GM12878 (cell line): ENCODE data around the gene CRAMP1. TPM values are rescaled to one million over a fixed set of nuclear protein-coding genes. Genes with fewer than 3 reads are reported as not detected.

Experiments used
- ATAC-seq: fragments of 200-7000 bp; cut with Tn5 transposase; 3 replicates; pipeline ENCODE4 v1.9.1; 2020; ENCODE audit warnings: mild to moderate bottlenecking, moderate library complexity
- BruUV-seq: library from RNA; stranded (reverse); fragments of 400-500 nt; replicated peaks from 2 replicates; lab custom pipeline; 2021; lab: Mats Ljungman, UMichigan
- CTCF ChIA-PET: fragments of 300-600 bp; sonication (Branson Sonifier 250); formaldehyde crosslinking; extraction: SDS; loops from one replicate; lab custom pipeline; 2021; ENCODE audit warnings: inconsistent platforms; lab: Yijun Ruan, JAX
- POLR2A ChIA-PET: fragments of 350-600 bp; formaldehyde crosslinking; extraction: SDS; loops from one replicate; lab custom pipeline; 2021; ENCODE audit warnings: inconsistent platforms; lab: Charles Lee
- RAD21 ChIA-PET: fragments of 300-600 bp; sonication (Branson Sonifier 250); formaldehyde crosslinking; loops from one replicate; lab custom pipeline; 2023; ENCODE audit warnings: antibody characterized with exemption; ENCODE audit not compliant: unreplicated experiment; lab: Charles Lee
- SMC1A ChIA-PET: fragments of 300-600 bp; sonication (Branson Sonifier 250); formaldehyde crosslinking; loops from one replicate; lab custom pipeline; 2023; ENCODE audit not compliant: unreplicated experiment, uncharacterized antibody; lab: Charles Lee
- DNase-seq: peaks from one replicate; pipeline ENCODE4 v3.0.0-alpha.2; 2011; ENCODE audit warnings: low read depth, low spot score
- FAIRE-seq: peaks from 3 replicates; lab custom pipeline; 2011; peaks lifted over from hg19 to GRCh38; lab: Jason Lieb, UNC
- H2AFZ ChIP-seq: 2 replicates; pipeline ENCODE4 v1.6.0; 2011; ENCODE audit warnings: low read depth, low read length, control low read depth; ENCODE audit not compliant: control insufficient read depth
- H3K27ac ChIP-seq: 2 replicates; pipeline ENCODE4 v1.5.1; 2011; ENCODE audit warnings: control low read depth; ENCODE audit not compliant: control insufficient read depth, insufficient read depth
- H3K27me3 ChIP-seq, 2 experiments: replicated peaks in 1 of 2; 2 replicates each; pipeline versions ENCODE4 v1.6.0 to v1.6.1; 2011; ENCODE audit warnings: low read length in 1 of 2; ENCODE audit not compliant: control insufficient read depth in 2 of 2, insufficient read depth in 2 of 2
- H3K36me3 ChIP-seq, 2 experiments: 2 replicates each; pipeline ENCODE4 v1.5.1; 2011; ENCODE audit warnings: low read length in 1 of 2; ENCODE audit not compliant: control insufficient read depth in 2 of 2, insufficient read depth in 2 of 2
- H3K4me1 ChIP-seq: 2 replicates; pipeline ENCODE4 v1.6.1; 2011; ENCODE audit warnings: mild to moderate bottlenecking, low read length, moderate library complexity, mixed read lengths; ENCODE audit not compliant: control insufficient read depth, insufficient read depth
- H3K4me2 ChIP-seq: 2 replicates; pipeline ENCODE4 v1.6.0; 2011; ENCODE audit warnings: control low read depth; ENCODE audit not compliant: control insufficient read depth, insufficient read depth
- H3K4me3 ChIP-seq: fragments of 200-600 bp; sonication (generic); 2 replicates; pipeline ENCODE4 v1.5.1; 2016
- H3K79me2 ChIP-seq: 2 replicates; pipeline ENCODE4 v1.6.0; 2011; ENCODE audit warnings: low read length; ENCODE audit not compliant: control insufficient read depth, insufficient read depth
- H3K9ac ChIP-seq: 2 replicates; pipeline ENCODE4 v1.8.0; 2011; ENCODE audit warnings: low read length, control low read depth, mixed read lengths; ENCODE audit not compliant: control insufficient read depth, insufficient read depth
- H3K9me3 ChIP-seq: replicated peaks from 3 replicates; pipeline ENCODE4 v1.5.1; 2011; ENCODE audit warnings: mild to moderate bottlenecking, low read length; ENCODE audit not compliant: control insufficient read depth, insufficient read depth
- H4K20me1 ChIP-seq: 2 replicates; pipeline ENCODE4 v1.6.0; 2011; ENCODE audit not compliant: control insufficient read depth, insufficient read depth
- MEF2A ChIP-seq: IDR thresholded peaks from 2 replicates; pipeline ENCODE4 v1.6.1; 2011; ENCODE audit warnings: low read depth, mild to moderate bottlenecking, low read length, moderate library complexity; ENCODE audit not compliant: insufficient read depth
- SP1 ChIP-seq: IDR thresholded peaks from one replicate; pipeline ENCODE4 v1.6.1; 2011; ENCODE audit warnings: low read depth, low read length
- TCF7 ChIP-seq: IDR thresholded peaks from 2 replicates; pipeline ENCODE4 v1.6.1; 2014; ENCODE audit warnings: antibody characterized with exemption, borderline replicate concordance
- ZNF274 ChIP-seq: IDR thresholded peaks from one replicate; pipeline ENCODE4 v1.8.0; 2011; ENCODE audit not compliant: insufficient read length, insufficient read depth
- ZSCAN29 ChIP-seq: fragments of 450-650 bp; IDR thresholded peaks from 2 replicates; pipeline ENCODE4 v1.6.1; 2017; ENCODE audit warnings: mild to moderate bottlenecking, moderate library complexity
- WGBS: methylation state at CpG from one replicate; pipeline ENCODE4 v1.1.6; 2016; ENCODE audit warnings: low lambda C conversion rate; ENCODE audit not compliant: insufficient replicate concordance, insufficient coverage; ENCODE audit errors: missing lambda C conversion rate; 5-methylcytosine and 5-hydroxymethylcytosine counted together
- in situ Hi-C: fragments of 300-500 bp; cut with MboI; formaldehyde crosslinking; loops from 9 replicates; pipeline ENCODE4 v1.14.3; 2018; ENCODE audit warnings: mixed read lengths
- intact Hi-C: fragments of 100-400 bp; cut with micrococcal nuclease; formaldehyde crosslinking; loops from one replicate; pipeline ENCODE4 v1.14.2; 2022; ENCODE audit not compliant: unreplicated experiment
- polyA plus RNA-seq, 11 experiments: library from polyadenylated mRNA; depleted of rRNA in 4 of 11; unstranded in 6 of 11; stranded (reverse) in 5 of 11; fragments of >200 nt; fragmentation: Nextera tagmentation in 4 of 11; fragmentation: Illumina TruSeq in 1 of 11; extraction: Ambion mirVana in 4 of 11; extraction: Trizol in 1 of 11; gene quantifications; 1 replicate in 1 of 11; 2 replicates in 10 of 11; pipeline versions ENCODE4 v1.2.1 to v1.2.3, GENCODE V29; 2011 to 2016; ENCODE audit warnings: inconsistent platforms in 2 of 11, missing spikeins in 2 of 11, low read depth in 1 of 11
- total RNA-seq, 4 experiments: library from RNA; depleted of rRNA in 3 of 4; stranded (reverse); fragments of >200 nt in 3 of 4; fragmentation: Illumina TruSeq in 1 of 4; extraction: Trizol in 1 of 4; gene quantifications; 2 replicates each; pipeline versions ENCODE4 v1.2.1 to v1.2.3, GENCODE V29; 2013 to 2021
- TF ChIP-seq, protein P1 (sequence below): IDR thresholded peaks from 2 replicates; pipeline ENCODE4 v1.6.1; 2011; ENCODE audit warnings: mild to moderate bottlenecking, low read depth, low read length, moderate library complexity; ENCODE audit not compliant: insufficient replicate concordance
- TF ChIP-seq, protein P2 (sequence below): fragments of 450-650 bp; IDR thresholded peaks from 2 replicates; pipeline ENCODE4 v1.6.1; 2017; ENCODE audit warnings: mild to moderate bottlenecking, moderate library complexity
- TF ChIP-seq, protein P3 (sequence below): fragments of 150-350 bp; IDR thresholded peaks from 2 replicates; pipeline ENCODE4 v1.6.1; 2014; ENCODE audit warnings: mild to moderate bottlenecking, low read depth, low read length

CRAMP1 gene
- total and polyA plus RNA-seq, 10 of the 15 experiments (the other 5 are each of a cell fraction or from before 2014, with no cell fraction given): 0.37 to 9.8 (median 3.9) TPM

DNA sequence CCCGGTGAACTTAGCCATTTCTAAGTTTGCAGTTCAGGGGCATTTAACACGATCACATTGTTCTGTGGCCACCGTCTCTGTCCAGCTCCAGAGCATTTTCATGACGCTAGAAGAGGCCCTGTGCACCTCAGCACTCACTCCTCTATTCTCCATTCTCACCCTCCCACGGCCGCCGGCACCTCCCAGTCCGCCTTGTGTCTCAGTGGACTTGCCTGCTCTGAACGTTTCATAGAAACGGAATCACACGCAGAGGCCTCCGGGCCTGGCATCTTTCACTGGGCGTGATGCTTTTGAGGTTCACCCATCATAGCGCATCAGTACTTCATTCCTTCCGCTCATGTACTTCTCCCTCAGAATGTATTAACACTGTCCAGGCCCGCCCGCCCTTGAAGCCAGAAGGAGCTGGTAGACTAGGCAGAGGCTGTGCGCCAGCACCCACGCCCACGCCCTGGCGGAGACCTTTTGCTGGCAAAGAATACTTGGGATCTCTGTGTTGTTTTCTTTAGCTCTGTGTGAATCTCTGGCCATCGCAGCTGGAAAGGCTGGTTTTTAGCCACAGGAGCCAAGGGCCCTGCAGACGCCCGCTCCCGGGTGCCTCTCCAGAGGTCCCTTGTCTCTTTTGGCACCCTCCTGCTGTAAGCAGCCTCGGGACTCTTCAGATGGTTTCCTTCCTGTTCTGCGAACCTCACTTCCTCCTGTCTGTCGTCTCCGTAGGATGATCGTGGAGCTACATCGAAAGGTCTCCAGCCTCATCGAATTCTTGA is 42.5 kb downstream of the CRAMP1 start:
- Histone ChIP-seq H2AFZ (no peak overlapping the region), H4K20me1 (peaks cover 4% of the 10 kb centered on the region), H3K36me3 (peaks cover 5 to 27% of the 10 kb centered on the region in 2 experiments; a peak in 3 of 4 replicates), H3K9me3 (no peaks in the 10 kb centered on the region), H3K27me3 (no peaks in the 10 kb centered on the region), H3K79me2 (no peaks in the 10 kb centered on the region), H3K4me1 (no peaks in the 10 kb centered on the region; the same call in 1 of the 2 replicates), H3K27ac (no peak overlapping the region), H3K9ac (no peak overlapping the region), H3K4me3 (no peak overlapping the region), H3K4me2 (no peak overlapping the region)
- no TSS peak for BruUV-seq
- no peak for TF ChIP-seq ZSCAN29
- WGBS: 91% methylated on average over 32 of the region's 32 CpGs
- in situ Hi-C loops: no loop called here
- intact Hi-C loops: no loop called here
- ChIA-PET SMC1A (no interaction called here), CTCF (interaction anchor here (0.9 kb wide), 1 partner anchor 30 kb away, joined by 3 read pairs; no protein-coding TSS in a partner anchor), POLR2A (no interaction called here), RAD21 (no interaction called here)
- ATAC-seq (no peak), FAIRE-seq (no peak), DNase-seq (no peak)

DNA sequence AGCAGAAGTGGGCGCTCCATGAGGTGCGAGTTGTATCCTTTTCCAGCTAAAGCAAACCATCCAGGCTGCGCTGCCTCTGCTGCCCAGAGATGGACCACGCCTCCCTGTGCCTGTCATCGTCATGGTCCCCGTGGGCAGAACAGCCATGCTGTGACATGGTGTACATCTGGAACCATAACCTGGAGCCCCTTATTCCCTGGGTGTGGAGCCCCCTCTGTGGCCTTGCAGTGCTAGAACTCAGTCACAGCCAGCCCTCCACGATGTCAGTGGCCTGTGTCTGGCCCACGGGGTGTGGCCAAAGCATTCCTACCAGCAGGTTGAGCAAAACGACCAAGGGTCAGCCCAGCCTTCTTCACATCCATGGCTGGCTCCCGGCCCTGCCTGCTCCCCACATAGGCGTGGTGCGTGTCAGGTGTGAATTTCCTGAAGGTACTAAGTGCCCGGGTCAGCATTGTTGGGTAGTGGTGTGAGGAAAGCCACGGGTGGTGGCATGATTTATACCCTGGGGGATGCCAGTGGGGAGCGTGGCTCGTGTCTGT is 43.2 kb downstream of the CRAMP1 start:
- H3K4me2 ChIP-seq: no peak overlapping the region
- DNase-seq (no peak), FAIRE-seq (no peak), ATAC-seq (no peak)
- SMC1A ChIA-PET: no interaction called here
- in situ Hi-C loops (no loop called here), intact Hi-C loops (no loop called here)
- CTCF ChIA-PET: interaction anchor here (0.9 kb wide), 1 partner anchor 30 kb away, joined by 3 read pairs; no protein-coding TSS in a partner anchor
- no peaks in the 10 kb centered on the region for H3K9me3 ChIP-seq
- BruUV-seq: no TSS peak
- 91% methylated on average over 16 of the region's 16 CpGs for WGBS
- H3K79me2 ChIP-seq: no peaks in the 10 kb centered on the region
- no peak overlapping the region for H2AFZ ChIP-seq
- H3K9ac ChIP-seq: no peak overlapping the region
- RAD21 ChIA-PET: no interaction called here
- no peak overlapping the region for H3K4me3 ChIP-seq
- no peak overlapping the region for H3K27ac ChIP-seq
- POLR2A ChIA-PET: no interaction called here
- H3K36me3 ChIP-seq: peaks cover 5 to 27% of the 10 kb centered on the region in 2 experiments; a peak in 3 of 4 replicates
- no peaks in the 10 kb centered on the region for H3K27me3 ChIP-seq
- peaks cover 4% of the 10 kb centered on the region for H4K20me1 ChIP-seq
- H3K4me1 ChIP-seq: no peaks in the 10 kb centered on the region; the same call in 1 of the 2 replicates
- no peak for TF ChIP-seq SP1
- TF ChIP-seq TCF7: no peak
- TF ChIP-seq MEF2A: no peak
- TF ChIP-seq, protein P1, sequence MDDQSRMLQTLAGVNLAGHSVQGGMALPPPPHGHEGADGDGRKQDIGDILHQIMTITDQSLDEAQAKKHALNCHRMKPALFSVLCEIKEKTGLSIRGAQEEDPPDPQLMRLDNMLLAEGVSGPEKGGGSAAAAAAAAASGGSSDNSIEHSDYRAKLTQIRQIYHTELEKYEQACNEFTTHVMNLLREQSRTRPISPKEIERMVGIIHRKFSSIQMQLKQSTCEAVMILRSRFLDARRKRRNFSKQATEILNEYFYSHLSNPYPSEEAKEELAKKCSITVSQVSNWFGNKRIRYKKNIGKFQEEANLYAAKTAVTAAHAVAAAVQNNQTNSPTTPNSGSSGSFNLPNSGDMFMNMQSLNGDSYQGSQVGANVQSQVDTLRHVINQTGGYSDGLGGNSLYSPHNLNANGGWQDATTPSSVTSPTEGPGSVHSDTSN: no peak
- TF ChIP-seq, protein P2, sequence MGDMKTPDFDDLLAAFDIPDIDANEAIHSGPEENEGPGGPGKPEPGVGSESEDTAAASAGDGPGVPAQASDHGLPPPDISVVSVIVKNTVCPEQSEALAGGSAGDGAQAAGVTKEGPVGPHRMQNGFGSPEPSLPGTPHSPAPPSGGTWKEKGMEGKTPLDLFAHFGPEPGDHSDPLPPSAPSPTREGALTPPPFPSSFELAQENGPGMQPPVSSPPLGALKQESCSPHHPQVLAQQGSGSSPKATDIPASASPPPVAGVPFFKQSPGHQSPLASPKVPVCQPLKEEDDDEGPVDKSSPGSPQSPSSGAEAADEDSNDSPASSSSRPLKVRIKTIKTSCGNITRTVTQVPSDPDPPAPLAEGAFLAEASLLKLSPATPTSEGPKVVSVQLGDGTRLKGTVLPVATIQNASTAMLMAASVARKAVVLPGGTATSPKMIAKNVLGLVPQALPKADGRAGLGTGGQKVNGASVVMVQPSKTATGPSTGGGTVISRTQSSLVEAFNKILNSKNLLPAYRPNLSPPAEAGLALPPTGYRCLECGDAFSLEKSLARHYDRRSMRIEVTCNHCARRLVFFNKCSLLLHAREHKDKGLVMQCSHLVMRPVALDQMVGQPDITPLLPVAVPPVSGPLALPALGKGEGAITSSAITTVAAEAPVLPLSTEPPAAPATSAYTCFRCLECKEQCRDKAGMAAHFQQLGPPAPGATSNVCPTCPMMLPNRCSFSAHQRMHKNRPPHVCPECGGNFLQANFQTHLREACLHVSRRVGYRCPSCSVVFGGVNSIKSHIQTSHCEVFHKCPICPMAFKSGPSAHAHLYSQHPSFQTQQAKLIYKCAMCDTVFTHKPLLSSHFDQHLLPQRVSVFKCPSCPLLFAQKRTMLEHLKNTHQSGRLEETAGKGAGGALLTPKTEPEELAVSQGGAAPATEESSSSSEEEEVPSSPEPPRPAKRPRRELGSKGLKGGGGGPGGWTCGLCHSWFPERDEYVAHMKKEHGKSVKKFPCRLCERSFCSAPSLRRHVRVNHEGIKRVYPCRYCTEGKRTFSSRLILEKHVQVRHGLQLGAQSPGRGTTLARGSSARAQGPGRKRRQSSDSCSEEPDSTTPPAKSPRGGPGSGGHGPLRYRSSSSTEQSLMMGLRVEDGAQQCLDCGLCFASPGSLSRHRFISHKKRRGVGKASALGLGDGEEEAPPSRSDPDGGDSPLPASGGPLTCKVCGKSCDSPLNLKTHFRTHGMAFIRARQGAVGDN: no peak
- TF ChIP-seq ZNF274: no peak
- TF ChIP-seq, protein P3, sequence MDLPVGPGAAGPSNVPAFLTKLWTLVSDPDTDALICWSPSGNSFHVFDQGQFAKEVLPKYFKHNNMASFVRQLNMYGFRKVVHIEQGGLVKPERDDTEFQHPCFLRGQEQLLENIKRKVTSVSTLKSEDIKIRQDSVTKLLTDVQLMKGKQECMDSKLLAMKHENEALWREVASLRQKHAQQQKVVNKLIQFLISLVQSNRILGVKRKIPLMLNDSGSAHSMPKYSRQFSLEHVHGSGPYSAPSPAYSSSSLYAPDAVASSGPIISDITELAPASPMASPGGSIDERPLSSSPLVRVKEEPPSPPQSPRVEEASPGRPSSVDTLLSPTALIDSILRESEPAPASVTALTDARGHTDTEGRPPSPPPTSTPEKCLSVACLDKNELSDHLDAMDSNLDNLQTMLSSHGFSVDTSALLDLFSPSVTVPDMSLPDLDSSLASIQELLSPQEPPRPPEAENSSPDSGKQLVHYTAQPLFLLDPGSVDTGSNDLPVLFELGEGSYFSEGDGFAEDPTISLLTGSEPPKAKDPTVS: no peak
